Measurements from ENCODE around the gene OR14C36. TPM values are rescaled to one million over a fixed set of nuclear protein-coding genes. Genes with fewer than 3 reads are reported as not detected.

Gene OR14C36
- total and polyA plus RNA-seq, 5 donors from 2014 or later = not detected

DNA sequence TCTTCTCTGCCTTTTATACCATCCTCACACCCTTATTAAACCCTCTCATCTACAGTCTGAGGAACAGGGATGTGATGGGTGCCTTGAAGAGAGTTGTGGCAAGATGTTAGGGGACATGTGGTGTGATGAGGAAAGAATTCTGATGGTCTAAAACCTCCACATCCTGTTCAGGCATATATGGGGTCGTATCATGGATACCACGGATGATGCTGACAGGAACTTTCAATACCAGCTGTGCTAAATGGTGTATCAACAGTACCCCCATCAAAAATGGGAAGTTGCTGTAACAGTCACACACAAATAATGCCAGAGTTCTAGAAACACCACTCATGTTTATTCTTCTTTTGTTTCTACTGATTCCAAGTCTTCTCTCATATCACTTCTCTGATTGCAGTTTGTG is 39.9 kb downstream of the OR14C36 start:
- no peak for ATAC-seq (ENCODE audit: low read depth in 2 of 2)
- Histone ChIP-seq H3K9me3 (ENCODE audit: control insufficient read depth in 2 of 2, low read length in 2 of 2) (no peaks in the 10 kb centered on the region), H3K27me3 (ENCODE audit: control insufficient read depth, insufficient read depth, low read length) (no peaks in the 10 kb centered on the region), H3K36me3 (ENCODE audit: control insufficient read depth, insufficient read depth, low read length) (no peaks in the 10 kb centered on the region), H3K4me3 (ENCODE audit: low read depth, low read length) (no peak overlapping the region), H3K4me1 (ENCODE audit: control insufficient read depth, insufficient read depth, low read length, poor library complexity, severe bottlenecking) (no peaks in the 10 kb centered on the region), H3K27ac (ENCODE audit: insufficient read depth, low read length, poor library complexity, severe bottlenecking) (no peak overlapping the region)
- H3K9me3 Mint-ChIP-seq = peaks cover 0 to 9% (median 1%) of the 10 kb centered on the region in 7 donors
- no peak overlapping the region for H3K27ac Mint-ChIP-seq
- no peaks in the 10 kb centered on the region for H3K4me1 Mint-ChIP-seq
- H3K27me3 Mint-ChIP-seq = no peaks in the 10 kb centered on the region
- no peak overlapping the region for H3K4me3 Mint-ChIP-seq
- no peak for DNase-seq
- no peaks in the 10 kb centered on the region for H3K36me3 Mint-ChIP-seq

DNA sequence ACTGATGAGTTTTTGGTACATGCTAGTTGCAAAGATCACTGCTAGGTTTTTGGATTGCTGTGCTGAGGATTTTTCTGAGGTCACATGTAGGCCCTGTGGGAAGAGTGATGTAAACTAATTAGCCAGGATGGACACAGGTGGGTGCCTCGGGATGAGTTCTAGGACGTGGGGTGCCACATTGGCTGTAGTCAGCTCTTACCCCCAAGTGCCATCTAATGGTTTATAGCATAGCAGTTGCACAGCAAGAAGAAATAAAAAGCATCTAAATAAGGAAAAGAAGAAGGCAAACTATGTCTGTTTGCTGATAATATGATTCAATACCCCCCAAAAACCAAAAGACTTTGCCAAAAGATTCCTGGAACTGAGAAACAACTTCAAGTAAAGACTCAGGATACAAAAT is 44.5 kb downstream of the OR14C36 start:
- Histone ChIP-seq H3K4me3 (ENCODE audit: low read depth, low read length) (no peak overlapping the region), H3K27me3 (ENCODE audit: control insufficient read depth, insufficient read depth, low read length) (no peaks in the 10 kb centered on the region), H3K9me3 (ENCODE audit: control insufficient read depth in 2 of 2, low read length in 2 of 2) (no peaks in the 10 kb centered on the region), H3K36me3 (ENCODE audit: control insufficient read depth, insufficient read depth, low read length) (no peaks in the 10 kb centered on the region), H3K4me1 (ENCODE audit: control insufficient read depth, insufficient read depth, low read length, poor library complexity, severe bottlenecking) (no peaks in the 10 kb centered on the region), H3K27ac (ENCODE audit: insufficient read depth, low read length, poor library complexity, severe bottlenecking) (no peak overlapping the region)
- peaks cover 0 to 12% (median 6%) of the 10 kb centered on the region in 7 donors for H3K9me3 Mint-ChIP-seq
- DNase-seq = no peak
- H3K27me3 Mint-ChIP-seq = no peaks in the 10 kb centered on the region
- H3K4me1 Mint-ChIP-seq = no peaks in the 10 kb centered on the region
- ATAC-seq (ENCODE audit: low read depth in 2 of 2) = no peak
- no peaks in the 10 kb centered on the region for H3K36me3 Mint-ChIP-seq
- no peak overlapping the region for H3K4me3 Mint-ChIP-seq
- no peak overlapping the region for H3K27ac Mint-ChIP-seq

Other genes starting within 250 kb of the OR14C36 start
- gene OR2M5, start 203.6 kb upstream of the OR14C36 start, total RNA-seq = not detected
- not detected for gene OR2M5, start 203.6 kb upstream of the OR14C36 start, polyA plus RNA-seq
- not detected for gene OR2M2, start 174.0 kb upstream of the OR14C36 start, total RNA-seq
- not detected for gene OR2M2, start 174.0 kb upstream of the OR14C36 start, polyA plus RNA-seq
- not detected for gene OR2M3, start 151.5 kb upstream of the OR14C36 start, total RNA-seq
- not detected for gene OR2M3, start 151.5 kb upstream of the OR14C36 start, polyA plus RNA-seq
- not detected for gene OR2M4, start 117.4 kb upstream of the OR14C36 start, total RNA-seq
- gene OR2M4, start 117.4 kb upstream of the OR14C36 start, polyA plus RNA-seq = not detected
- not detected for gene OR2T33, start 70.8 kb upstream of the OR14C36 start, total RNA-seq
- not detected for gene OR2T33, start 70.8 kb upstream of the OR14C36 start, polyA plus RNA-seq
- gene OR2T12, start 45.4 kb upstream of the OR14C36 start, total RNA-seq = not detected
- not detected for gene OR2T12, start 45.4 kb upstream of the OR14C36 start, polyA plus RNA-seq
- not detected for gene OR2M7, start 24.2 kb upstream of the OR14C36 start, total RNA-seq
- gene OR2M7, start 24.2 kb upstream of the OR14C36 start, polyA plus RNA-seq = not detected
- gene OR2T4, start 12.9 kb downstream of the OR14C36 start, total RNA-seq = not detected
- not detected for gene OR2T4, start 12.9 kb downstream of the OR14C36 start, polyA plus RNA-seq
- gene OR2T6, start 27.0 kb downstream of the OR14C36 start, total RNA-seq = not detected
- gene OR2T6, start 27.0 kb downstream of the OR14C36 start, polyA plus RNA-seq = not detected
- not detected for gene OR2T1, start 54.3 kb downstream of the OR14C36 start, total RNA-seq
- gene OR2T1, start 54.3 kb downstream of the OR14C36 start, polyA plus RNA-seq = not detected
- not detected for gene OR2T2, start 96.9 kb downstream of the OR14C36 start, total RNA-seq
- not detected for gene OR2T2, start 96.9 kb downstream of the OR14C36 start, polyA plus RNA-seq
- gene OR2T3, start 124.6 kb downstream of the OR14C36 start, total RNA-seq = not detected
- not detected for gene OR2T3, start 124.6 kb downstream of the OR14C36 start, polyA plus RNA-seq
- gene OR2T5, start 139.8 kb downstream of the OR14C36 start, total RNA-seq = not detected
- not detected for gene OR2T5, start 139.8 kb downstream of the OR14C36 start, polyA plus RNA-seq
- gene OR2G6, start 159.3 kb downstream of the OR14C36 start, total RNA-seq = not detected
- gene OR2G6, start 159.3 kb downstream of the OR14C36 start, polyA plus RNA-seq = not detected
- gene OR2T29, start 214.0 kb downstream of the OR14C36 start, total RNA-seq = not detected
- gene OR2T29, start 214.0 kb downstream of the OR14C36 start, polyA plus RNA-seq = not detected
- gene OR2T34, start 226.0 kb downstream of the OR14C36 start, total RNA-seq = not detected
- not detected for gene OR2T34, start 226.0 kb downstream of the OR14C36 start, polyA plus RNA-seq
- not detected for gene OR2T10, start 248.9 kb downstream of the OR14C36 start, total RNA-seq
- gene OR2T10, start 248.9 kb downstream of the OR14C36 start, polyA plus RNA-seq = not detected

All from CD4-positive, CD25-positive, alpha-beta regulatory T cell (primary cell).